NAMALWA (cell line): ENCODE data around the gene NIBAN1.
"Not testable (repeated sequence)": the region's sequence is repeated elsewhere in the genome, so short reads cannot be mapped to it uniquely, and the experiment has no call there.

Experiments used
- DNase-seq: peaks from one replicate; pipeline ENCODE4 v3.0.0-alpha.2; 2015; ENCODE audit warnings: low spot score

NIBAN1 gene

DNA sequence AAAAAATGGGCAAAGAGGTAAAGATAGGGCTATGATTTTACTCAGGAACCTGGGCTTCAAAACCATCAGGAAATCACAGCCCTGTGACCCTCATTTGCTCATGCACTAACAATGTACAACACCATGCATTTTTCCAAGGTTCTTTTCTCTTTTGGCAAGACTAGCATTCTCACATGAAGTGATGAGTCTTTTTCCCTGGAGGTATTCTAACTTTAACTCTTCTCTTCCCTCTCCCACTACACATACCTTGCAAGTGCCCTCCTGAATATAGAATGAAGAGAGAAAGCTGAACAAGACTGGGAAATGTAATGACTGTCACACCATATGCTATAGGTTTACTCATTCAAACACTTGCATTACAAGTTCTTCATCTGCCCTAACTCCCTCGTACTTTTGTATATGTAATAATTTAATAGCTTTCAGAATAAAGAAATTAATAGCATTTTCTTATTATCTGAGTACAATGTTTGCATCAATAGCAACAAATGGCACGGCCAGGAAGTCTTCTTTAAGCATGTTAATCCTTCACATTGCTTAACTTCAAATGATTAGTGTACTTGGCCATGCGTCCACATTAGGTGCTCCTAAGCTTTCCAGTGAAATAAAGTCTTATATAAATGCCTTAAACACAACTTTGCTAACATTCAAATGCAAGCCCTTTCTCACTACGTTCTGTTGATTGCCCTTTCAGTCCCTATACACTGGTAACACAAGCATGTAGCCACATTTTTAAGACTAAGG lies 1.8 kb downstream of the NIBAN1 start:
- DNase-seq = peak; percentile 13

DNA sequence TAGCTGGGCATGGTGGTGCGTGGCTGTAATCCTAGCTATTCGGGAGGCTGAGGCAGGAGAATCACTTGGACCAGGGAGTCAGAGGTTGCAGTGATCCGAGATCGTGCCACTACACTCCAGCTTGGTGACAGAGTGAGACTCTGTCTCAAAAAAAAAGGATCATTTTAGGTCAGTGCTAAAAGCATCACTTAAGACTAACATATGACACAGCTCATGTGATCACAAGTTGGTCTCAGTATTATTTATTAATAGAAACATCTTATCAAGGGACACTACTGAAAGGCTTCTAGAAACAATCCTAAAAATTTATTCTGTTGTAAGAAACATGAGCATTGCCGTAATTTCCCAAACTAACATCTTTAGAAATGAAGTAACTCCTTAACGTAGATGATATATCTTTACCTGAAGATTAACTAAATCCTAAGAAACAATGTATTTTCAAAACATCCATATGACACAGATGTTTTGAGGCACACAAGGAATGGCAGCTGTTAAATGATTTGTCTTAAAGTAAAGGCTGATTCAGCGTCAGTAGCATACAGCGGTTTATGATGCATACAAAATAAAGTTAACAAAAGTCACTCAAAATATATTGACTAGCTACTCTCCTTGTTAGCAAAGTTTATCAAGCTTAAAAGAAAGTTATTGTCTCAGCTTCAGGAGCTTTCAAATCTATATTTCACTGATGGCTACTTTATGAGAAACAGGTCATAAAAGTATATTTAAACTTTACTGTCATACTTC lies 2.6 kb downstream of the NIBAN1 start:
- DNase-seq = no peak

DNA sequence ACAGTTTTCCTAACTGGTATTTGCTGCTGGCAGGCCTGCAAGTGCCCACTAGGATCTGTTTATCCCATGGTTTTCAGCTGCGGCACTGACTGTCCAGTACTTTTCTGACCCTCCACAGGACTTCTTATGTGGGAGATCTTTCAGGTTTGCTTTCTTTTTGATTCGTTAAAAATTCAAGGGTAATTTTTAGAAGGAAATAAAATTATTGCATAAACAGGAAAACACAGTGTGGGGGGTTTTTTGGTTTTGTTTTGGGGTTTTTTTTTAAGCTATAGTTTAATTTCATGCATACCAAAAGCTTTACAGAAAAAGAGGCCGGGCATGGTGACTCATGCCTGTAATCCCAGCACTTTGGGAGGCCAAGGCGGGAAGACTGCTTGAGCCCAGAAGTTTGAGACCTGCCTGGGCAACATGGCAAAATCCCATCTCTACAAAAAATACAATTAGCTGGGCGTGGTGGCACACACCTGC lies 3.6 kb downstream of the NIBAN1 start:
- no peak for DNase-seq

DNA sequence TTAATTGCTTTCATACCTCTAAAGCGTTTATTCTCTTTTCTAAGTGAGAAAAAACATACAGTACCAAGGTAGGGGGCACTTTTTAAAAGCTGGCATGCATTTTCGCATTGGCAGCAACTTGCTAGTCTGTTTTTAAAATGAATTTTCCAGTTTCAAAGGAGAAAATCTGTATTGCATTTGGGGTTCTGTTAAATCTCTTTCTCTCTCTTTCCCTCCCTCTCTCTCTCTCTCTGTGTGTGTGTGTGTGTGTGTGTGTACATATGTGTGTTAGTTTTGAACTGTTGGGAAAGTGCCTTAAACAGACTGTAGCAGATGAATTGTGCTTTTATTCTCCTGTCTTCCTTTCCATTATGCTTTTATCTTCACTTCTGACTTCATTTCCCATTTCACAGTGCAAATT lies 7.3 kb downstream of the NIBAN1 start:
- DNase-seq = no peak

DNA sequence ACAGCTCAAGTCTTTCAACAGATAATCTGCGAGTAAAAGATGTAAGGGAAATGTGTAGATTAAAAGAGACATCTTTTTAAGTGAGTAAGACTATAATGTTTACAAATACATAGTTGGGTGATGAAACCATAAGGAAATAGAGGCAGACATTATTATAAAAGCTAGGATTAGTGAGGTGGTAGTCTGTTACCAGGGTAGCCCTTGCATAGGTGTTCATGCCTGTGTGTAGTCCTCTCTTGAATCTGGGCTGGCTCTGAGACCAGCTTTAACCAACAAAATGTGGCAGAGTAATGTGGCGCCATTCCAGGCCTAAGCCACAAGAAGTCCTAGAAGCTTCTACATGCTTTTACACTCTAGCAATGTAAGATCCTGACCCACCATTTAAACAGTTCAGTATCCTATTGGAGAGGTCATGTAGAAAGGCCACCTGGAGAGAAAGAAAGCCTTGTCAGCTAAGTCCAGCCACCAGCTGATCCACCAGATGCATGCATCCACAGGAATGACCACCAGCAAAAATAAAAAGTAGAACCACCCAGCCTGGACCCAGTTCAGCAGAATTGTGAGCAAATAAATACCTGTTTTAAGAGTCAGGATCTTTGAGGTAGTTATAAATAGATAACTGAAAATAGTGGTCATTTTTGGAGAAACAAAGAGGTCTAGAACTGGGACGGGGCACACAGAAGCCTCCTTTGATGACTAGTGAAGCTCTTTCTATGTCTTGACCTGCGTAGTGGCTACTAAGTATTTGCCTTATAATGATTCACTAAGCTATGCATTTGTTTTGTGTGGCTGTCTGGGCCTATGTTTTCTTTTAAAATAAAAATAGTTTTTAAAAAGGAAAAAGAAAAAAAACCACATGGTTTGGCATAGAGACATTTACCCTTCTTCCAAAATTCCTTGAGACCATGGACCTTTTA lies 8.1 kb downstream of the NIBAN1 start:
- no peak for DNase-seq

DNA sequence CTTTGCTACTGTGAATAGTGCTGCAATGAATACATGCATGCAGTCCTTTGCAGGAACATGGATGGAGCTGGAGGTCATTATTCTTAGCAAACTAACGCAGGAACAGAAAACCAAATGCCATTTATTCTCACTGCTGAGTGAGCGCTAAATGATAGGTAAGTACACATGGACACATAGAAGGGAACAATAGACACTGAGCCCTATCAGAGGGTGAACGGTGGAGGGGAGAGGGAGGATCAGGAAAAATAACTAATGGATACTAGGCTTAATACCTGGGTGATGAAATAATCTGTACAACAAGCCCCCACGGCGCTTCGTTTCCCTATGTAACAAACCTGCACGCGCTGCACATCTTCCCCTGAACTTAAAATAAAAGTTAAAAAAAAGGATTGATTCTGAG lies 8.9 kb downstream of the NIBAN1 start:
- no peak for DNase-seq

DNA sequence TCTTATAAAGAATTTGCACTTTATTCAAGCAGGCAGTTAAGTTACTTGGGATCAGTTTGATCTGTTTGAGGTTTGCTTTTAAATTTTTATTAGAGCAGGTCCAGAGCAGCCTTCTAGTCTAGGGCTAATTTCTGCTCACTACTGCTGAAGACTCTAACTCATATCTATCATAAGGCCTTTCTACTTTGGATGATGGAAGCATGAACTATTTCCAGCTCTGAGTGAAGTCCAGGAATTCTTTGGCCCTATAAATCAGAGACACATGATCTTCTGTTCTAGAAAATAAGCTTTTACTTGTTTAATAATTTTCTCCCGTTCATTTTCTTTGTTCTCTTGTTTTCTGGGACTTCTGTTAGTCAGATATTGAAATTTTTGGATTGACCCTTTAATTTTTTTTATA lies 14.7 kb downstream of the NIBAN1 start:
- DNase-seq = no peak

DNA sequence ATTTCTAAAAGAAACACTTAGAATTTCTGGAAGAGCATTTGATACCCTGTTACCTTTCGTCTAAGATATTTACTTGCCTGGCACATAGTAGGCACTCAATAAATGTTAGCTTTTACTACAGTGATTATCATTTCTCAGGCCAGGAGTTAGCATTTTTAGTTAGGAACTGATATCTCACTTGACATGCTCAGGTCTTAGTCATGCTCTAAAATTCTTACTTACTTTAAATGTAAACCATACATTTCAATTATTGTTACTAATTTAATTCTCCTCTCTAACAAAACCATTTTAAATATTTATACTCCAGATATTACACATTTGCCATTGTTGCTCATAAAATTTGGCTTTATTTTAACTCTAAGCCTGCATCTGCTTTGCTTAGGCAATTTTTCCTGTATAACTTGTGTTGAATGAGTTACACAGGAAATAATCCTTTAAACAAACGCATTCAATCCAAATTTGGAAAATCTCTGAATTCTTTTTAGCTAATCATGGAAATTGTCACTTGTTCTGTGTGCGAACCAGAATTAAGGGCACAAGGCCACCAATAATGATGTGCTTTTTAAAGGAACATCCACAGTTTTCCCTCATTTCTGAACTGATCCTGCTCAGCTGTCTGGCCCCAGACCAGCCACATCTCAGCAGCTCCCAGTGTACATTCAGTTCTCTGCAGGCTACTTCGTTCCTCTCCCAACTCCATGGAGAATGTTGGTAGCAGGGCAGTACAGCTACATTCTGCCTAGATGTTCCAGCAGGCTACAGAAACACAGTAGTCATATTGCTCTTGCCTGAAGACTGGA lies 15.6 kb downstream of the NIBAN1 start:
- no peak for DNase-seq

DNA sequence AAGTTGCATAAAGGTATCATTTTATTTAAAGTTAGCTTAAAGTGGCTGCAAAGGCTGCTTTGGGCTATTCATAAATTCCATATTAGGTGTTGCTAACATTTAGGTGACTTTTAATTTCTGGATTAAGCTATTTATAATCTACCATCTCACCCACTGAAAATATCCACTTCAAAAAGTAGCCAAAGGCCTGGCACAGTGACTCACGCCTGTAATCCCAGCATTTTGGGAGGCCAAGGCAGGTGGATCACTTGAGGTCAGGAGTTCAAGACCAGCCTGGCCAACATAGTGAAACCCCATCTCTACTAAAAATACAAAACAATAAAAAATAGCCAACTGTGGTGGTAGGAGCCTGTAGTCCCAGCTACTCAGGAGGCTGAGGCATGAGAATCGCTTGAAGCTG lies 16.4 kb downstream of the NIBAN1 start:
- not testable (repeated sequence) for DNase-seq

DNA sequence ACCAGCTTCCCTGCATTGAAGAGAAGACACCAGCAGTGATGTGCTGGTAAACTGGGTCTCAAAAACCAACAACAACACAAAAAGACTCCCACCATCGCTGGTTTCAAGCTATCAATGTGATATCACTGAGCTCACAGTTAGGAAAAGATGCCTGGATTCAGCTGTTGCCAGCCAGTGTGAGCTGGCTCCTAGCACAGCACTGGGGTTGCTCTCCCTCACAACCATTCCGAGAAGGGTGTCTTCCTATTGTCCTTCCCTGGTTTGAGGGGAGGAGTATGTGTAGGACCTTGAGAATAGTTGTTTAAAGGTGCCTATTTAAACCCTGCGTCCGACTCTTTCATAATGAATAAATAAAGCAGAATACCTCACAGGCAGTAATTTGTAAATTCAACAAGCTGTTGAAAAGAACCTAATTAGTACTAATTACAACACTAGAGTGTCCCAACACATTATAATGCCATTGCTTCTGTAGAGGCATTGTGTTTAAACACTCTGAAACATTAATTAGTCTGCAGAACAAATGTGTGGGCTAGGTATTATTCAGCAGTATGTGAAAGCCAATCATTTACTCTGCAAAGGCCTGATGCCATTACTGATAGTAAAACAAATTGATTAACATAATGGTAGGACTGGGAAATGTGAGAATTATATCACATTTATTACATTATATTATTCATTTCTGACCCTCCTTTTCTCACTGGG lies 17.2 kb downstream of the NIBAN1 start:
- DNase-seq = no peak

DNA sequence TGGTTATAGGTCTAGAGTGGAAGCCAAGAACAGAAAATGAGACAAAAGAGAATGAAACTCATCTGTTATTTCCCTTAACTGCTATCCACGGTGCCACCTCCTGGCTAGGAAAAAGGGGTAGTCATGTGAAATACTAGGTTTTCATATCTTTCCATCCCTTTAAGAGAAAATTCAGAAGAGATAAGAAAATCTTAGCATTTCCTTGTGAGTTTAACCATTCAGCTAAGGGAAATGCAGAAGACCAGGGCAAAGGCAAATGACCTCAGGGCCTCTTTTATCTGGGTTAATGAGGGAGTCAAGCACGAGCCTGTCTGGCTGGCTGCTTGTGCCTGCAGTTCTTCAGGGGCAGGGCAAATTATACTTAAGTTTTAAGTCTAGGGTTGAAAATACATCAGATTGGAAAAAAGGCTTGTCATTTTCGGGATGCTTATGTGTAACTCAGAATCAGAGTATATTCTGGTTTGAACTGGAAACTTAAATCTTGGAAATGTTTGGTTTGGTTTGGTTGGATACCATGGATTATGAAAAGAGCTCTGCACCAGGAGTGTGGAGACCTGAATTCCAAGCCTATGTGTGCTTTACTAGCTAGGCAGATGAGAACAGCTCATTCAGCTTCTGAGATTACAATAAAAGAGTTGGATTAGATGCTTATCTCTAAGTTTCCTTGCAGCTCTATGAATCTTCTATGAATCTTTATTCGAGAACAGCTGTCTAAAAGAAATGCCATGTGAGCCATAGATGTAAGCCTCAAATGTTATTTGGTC lies 19.9 kb downstream of the NIBAN1 start:
- DNase-seq = no peak

DNA sequence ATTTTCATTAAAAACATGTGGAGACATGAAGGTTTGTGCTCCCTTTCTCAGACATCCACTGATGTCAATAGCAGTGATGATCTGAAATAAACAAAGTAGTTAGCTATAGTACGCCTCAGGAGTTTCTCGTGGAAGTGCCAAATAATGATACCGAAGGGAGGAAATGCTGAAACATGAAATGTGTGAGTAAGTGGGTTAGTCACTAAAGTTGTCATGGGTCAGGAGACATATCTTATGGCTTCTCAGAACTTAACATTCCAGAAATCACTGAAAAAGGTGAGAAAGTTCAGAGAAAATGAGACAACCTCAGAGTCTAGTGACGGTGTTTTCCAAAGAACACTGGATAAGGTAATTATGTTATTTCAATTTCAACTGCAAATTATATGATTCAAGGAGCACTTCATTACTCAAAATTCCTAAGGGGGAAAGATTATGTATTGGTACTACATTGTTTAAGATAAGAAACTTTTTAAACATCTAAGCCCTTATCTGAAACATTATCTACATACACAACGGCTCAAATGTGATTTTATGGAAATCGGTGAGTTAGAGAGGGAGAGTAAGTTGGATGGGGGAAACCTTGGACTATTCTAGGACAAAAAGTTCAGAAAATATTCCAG lies 20.6 kb downstream of the NIBAN1 start:
- DNase-seq = no peak

DNA sequence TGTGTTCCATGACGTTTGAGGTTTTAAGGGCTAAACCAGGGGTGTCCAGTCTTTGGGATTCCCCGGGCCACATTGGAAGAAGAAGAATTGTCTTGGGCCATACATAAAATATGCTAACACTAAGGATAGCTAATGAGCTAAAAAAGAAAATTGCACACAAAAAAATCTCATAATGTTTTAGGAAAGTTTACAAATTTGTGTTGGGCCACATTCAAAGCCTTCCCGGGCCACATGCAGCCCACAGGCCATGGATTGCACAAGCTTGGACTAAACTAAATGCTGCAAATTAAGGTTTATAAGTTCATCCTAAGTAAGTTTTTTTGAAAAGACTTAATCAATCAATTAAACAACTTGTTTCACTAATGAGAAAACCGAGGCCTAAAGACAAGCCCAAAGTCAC lies 21.9 kb downstream of the NIBAN1 start:
- no peak for DNase-seq

DNA sequence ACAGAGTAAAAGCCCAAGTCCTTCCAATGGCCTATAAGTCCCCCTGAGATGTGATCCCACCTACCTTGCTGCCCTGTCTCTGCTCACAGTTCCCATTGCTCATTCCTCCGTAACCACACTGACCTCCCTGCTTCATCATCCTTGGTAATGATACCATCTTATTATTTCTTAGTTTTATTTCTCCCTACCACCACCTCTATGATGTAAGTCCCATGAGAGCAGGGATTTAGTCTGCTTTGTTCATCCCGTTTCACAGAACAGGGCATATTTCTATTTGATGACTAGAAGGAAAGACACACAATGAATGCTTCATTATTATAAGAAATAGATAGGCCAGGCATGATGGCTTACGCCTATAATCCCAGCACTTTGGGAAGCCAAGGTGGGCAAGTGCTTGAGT lies 22.5 kb downstream of the NIBAN1 start:
- no peak for DNase-seq

DNA sequence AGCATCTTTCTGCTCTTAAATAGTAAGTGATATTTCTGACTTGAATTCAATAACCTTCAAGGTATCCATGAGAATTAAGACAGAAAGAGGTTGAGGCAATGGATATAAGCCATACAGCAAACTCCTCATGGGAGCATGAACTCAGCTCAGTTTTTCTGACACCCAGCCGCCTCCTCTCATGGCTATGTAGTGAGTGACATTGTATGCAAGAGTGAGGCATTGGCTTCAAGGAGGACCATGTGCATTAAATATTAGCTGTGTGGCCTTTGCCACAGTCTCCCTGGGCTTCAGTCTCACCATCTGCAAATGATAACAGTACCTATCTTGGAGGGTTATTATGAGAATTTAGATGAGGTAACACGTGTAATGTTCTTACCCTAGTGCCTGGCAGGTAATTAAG lies 23.4 kb downstream of the NIBAN1 start:
- DNase-seq = no peak

DNA sequence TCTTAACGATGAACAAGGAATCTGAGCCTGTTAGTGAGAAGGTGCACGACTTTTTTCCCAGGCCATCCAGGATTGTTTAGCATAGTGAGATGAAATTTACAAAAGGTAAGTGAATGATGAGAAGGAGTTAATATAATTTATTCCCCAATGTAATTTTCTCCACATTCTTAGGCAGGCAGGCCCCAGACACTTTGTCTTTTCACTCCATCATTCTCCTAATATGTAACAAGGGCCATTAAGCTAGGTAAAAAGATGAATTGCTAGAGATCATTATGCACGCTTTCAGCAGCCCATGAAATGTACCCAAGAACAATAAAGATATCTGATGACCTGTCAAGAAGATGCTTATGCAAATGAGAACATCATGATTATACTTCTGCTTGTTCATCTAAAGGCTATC lies 24.1 kb downstream of the NIBAN1 start:
- DNase-seq = no peak

DNA sequence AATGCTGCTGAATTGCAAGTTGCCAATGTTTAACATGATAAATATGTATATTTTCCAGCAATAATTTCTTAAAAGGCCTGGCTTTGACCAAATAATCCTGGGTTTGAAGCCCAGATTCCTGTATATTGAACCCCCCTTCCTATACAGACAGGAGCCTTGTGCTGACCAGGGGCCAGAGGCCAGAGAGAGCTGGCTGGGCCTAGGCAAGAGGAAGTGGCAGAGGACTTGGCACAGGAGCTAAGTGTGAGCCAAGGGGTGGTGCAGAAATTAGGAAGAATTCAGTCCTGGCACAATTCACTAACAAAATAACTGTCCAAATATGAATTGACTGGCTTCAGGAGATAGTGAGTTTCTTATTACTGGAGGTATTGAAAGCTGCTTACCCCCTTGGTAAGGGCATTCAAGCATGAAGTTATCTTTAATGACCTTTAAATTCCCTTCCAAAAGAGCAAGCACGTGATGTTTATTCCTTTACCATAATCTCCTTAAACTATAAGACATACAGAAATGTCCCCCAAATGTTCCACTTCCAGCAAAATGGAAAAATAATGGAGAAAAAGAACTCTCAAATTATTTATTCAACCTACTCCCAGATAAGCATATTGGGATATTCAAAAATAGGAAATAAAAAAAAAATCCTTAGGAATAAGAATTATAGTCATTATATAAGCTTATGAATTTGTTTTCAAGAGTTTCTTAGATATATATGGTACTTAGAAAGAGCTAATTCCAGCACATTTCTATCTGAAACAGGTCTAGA lies 26.6 kb downstream of the NIBAN1 start:
- DNase-seq = no peak

DNA sequence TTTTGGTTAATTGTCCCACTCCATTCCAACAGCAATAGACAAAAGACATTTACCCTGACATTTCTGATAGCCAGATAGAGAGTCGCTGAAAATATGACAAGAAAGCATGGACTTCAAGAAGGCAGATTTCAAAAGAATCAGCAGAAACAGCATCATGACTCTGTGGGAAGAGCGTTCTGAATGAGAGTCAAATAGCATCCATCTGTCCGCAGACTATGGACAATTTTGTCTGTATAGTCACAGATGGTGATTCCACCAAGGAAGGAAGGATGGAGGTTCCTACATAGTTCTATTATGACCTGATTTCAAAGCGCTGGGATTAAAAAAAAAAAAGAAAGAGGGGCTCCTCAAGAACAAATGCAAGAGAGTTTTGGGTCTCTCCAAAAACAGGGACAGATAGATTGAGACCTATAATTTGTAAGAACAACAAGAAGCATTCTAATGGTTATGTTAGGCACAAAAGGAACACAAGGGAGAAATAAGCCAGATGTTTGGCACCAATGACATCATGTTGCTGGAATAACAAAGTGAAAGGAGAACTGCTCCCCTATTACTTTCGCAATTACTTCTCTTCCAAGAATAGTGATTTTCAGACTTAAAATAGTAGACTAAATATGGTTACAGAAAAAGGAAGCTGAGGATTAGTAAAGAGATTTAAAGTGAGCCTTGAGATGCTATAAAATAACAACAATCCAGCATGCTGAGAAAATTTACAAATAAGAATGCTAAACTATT lies 28.5 kb downstream of the NIBAN1 start:
- DNase-seq = no peak
